Naive B cell (primary cell): ENCODE measurements around the gene PBX1. TPM values are rescaled to one million over a fixed set of nuclear protein-coding genes. Genes with fewer than 3 reads are reported as not detected.

Experiments
- ATAC-seq, 2 donors: fragments of 150-1000 bp; cut with Tn5 transposase; 2 replicates each; pipeline ENCODE4 v1.10.0; 2021; ENCODE audit warnings: low read depth in 2 of 2, mild to moderate bottlenecking in 2 of 2, moderate library complexity in 2 of 2
- DNase-seq: peaks from one replicate; pipeline ENCODE4 v3.0.0; 2022
- H3K27ac Mint-ChIP-seq, 6 donors: one replicate each; pipeline ENCODE4 v1.8.0; 2020 to 2022; ENCODE audit warnings: mild to moderate bottlenecking in 6 of 6, mixed read lengths in 6 of 6, moderate library complexity in 5 of 6, inconsistent platforms in 2 of 6
- H3K27me3 Mint-ChIP-seq, 3 donors: one replicate each; pipeline ENCODE4 v1.8.0; 2021 to 2022; ENCODE audit warnings: mixed read lengths in 3 of 3, mild to moderate bottlenecking in 1 of 3
- H3K36me3 Mint-ChIP-seq, 2 donors: one replicate each; pipeline ENCODE4 v1.8.0; 2020 to 2022; ENCODE audit warnings: mixed read lengths in 2 of 2, inconsistent platforms in 1 of 2, mild to moderate bottlenecking in 1 of 2
- H3K4me1 Mint-ChIP-seq, 3 donors: one replicate each; pipeline ENCODE4 v1.8.0; 2020 to 2022; ENCODE audit warnings: mixed read lengths in 3 of 3, inconsistent platforms in 1 of 3, mild to moderate bottlenecking in 1 of 3, moderate library complexity in 1 of 3
- H3K4me3 Mint-ChIP-seq, 8 donors: one replicate each; pipeline ENCODE4 v1.8.0; 2020 to 2022; ENCODE audit warnings: mild to moderate bottlenecking in 8 of 8, mixed read lengths in 8 of 8, moderate library complexity in 8 of 8, inconsistent platforms in 2 of 8
- H3K9me3 Mint-ChIP-seq, 7 donors: one replicate each; pipeline ENCODE4 v1.8.0; 2020 to 2022; ENCODE audit warnings: mixed read lengths in 7 of 7, mild to moderate bottlenecking in 5 of 7, inconsistent platforms in 2 of 7, moderate library complexity in 1 of 7
- polyA plus RNA-seq, 6 donors: library from polyadenylated mRNA; unstranded; fragments of 300-500 nt; fragmentation: Illumina TruSeq; gene quantifications; one replicate each; pipeline ENCODE4 v1.2.3, GENCODE V29; 2021; ENCODE audit warnings: low read depth in 6 of 6

Gene PBX1
- polyA plus RNA-seq, 6 donors from 2014 or later = 0.04 to 0.70 (median 0.33) TPM; not detected in 1

DNA sequence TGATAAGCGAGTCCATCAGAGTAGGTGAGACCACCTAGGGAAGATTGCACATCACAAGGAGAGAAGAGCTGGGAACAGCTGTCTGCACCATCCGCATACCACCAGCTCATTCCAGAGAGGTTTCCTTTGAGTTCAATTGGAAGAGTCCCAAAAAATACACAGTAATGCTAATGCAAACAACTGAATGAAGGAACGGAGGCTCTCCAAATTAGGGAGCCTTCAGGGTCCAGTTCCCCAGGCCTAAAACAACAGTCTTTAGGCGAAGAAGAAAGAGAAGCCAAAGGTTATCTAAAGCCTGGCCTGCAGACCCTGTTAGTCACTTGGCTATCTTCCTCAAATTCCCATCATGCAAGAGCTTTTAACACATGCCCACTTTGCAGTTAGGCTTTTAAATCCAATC, 246.4 kb downstream of the PBX1 start:
- Mint-ChIP-seq H3K4me3 (no peak overlapping the region), H3K4me1 (no peaks in the 10 kb centered on the region), H3K27ac (no peak overlapping the region), H3K36me3 (no peaks in the 10 kb centered on the region), H3K9me3 (peaks cover 0 to 4% (median 0%) of the 10 kb centered on the region in 7 donors), H3K27me3 (peaks cover 8 to 28% (median 15%) of the 10 kb centered on the region in 3 donors)
- no peak for DNase-seq
- ATAC-seq = no peak

DNA sequence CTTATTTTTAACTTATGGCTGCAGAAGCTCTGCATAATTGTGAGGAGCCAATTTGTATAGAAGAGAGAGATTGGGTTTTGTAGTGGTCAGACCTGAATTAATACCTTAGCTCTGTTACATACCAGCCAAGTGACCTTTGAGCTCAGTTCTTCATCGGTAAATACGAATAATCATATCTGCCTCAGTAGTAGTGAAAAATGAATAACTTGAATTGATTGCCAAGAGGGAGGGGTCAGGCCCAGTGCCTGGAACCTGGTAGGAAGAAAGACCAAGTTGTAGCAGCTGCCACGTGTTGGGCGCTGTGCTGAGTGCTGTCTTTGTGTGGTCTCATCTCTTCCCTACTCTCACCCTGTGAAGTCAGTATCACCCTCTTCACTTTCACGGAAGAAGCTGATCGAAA, 247.5 kb downstream of the PBX1 start:
- no peaks in the 10 kb centered on the region for H3K36me3 Mint-ChIP-seq
- peaks cover 8 to 21% (median 20%) of the 10 kb centered on the region in 3 donors for H3K27me3 Mint-ChIP-seq
- no peaks in the 10 kb centered on the region for H3K4me1 Mint-ChIP-seq
- no peak overlapping the region for H3K4me3 Mint-ChIP-seq
- H3K27ac Mint-ChIP-seq = no peak overlapping the region
- ATAC-seq (no peak), DNase-seq (no peak)
- peaks cover 0 to 4% (median 0%) of the 10 kb centered on the region in 7 donors for H3K9me3 Mint-ChIP-seq

DNA sequence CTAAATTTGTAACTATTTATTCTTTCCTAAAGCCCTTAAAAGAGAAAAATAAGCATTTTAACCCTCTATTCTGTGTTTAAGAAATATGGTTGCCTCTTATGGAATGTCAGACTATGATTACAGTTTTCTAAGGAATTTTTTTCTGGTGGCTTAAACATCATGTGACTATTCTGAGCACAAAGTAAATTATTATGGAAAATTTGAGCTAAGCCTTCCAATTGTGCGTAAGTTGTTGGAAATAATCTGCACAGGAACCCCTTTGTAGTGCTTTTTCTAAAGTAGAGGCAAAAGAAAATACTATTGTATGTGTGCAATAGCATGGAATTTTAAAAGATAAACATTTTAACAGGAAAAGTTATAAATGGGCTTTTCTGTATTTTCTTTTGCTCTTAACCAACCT, 254.8 kb downstream of the PBX1 start:
- Mint-ChIP-seq H3K4me1 (no peaks in the 10 kb centered on the region), H3K9me3 (peaks cover 0 to 3% (median 0%) of the 10 kb centered on the region in 7 donors)

GRCh38 chr1:164821648-164822047, 262.7 kb downstream of the PBX1 start:
- peaks cover 0 to 8% (median 2%) of the 10 kb centered on the region in 7 donors for H3K9me3 Mint-ChIP-seq
- peaks cover 0 to 4% (median 4%) of the 10 kb centered on the region in 3 donors for H3K27me3 Mint-ChIP-seq
- ATAC-seq (no peak), DNase-seq (no peak)
- no peak overlapping the region for H3K27ac Mint-ChIP-seq
- H3K4me3 Mint-ChIP-seq = no peak overlapping the region
- H3K4me1 Mint-ChIP-seq = no peaks in the 10 kb centered on the region
- no peaks in the 10 kb centered on the region for H3K36me3 Mint-ChIP-seq

More for the DNA sequence above, 254.8 kb downstream of the PBX1 start:
- H3K27ac Mint-ChIP-seq = no peak overlapping the region
- H3K36me3 Mint-ChIP-seq = no peaks in the 10 kb centered on the region
- H3K27me3 Mint-ChIP-seq = peaks cover 4 to 19% (median 16%) of the 10 kb centered on the region in 3 donors
- H3K4me3 Mint-ChIP-seq = no peak overlapping the region
- DNase-seq = no peak
- no peak for ATAC-seq

DNA sequence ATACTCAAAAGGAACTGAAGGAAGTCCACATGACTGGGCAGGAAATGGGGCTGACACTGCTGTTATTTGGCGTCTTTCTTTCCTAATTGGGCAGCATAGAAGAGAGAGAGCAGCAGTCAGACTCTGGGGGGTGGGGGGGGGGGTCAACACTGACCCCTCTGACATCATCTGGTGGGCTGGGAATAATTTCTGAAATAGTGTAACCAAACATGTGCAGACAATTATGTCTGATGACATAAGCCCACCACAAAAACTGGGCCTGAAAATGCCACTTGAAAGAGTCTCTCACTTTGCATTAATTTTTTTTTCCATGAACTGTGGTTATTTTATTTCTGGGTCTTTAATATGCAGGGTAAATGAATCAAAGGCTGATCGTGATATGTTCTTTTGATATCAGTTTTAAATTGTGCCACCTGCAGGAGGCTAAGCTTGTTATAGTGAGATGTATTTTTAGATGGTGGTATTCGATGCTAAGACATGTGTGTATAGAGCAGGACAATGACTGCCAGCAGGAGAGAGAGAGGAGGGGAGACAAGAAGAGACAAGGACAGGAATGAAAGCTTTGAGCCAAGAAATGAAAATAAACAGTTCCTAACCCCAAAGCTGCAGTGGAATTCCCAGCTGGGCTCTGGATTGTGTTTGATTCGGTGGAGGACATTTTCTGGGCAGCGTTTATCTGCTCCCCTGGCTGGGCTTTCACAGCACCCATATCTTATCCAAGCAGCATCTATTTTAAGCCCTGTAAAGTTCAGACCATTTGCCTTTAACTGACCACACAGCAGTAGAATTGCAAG, 264.7 kb downstream of the PBX1 start:
- ATAC-seq (no peak), DNase-seq (no peak)
- Mint-ChIP-seq H3K4me3 (no peak overlapping the region), H3K9me3 (peaks cover 0 to 7% (median 2%) of the 10 kb centered on the region in 7 donors), H3K27me3 (no peaks in the 10 kb centered on the region), H3K4me1 (no peaks in the 10 kb centered on the region), H3K36me3 (no peaks in the 10 kb centered on the region), H3K27ac (no peak overlapping the region)

DNA sequence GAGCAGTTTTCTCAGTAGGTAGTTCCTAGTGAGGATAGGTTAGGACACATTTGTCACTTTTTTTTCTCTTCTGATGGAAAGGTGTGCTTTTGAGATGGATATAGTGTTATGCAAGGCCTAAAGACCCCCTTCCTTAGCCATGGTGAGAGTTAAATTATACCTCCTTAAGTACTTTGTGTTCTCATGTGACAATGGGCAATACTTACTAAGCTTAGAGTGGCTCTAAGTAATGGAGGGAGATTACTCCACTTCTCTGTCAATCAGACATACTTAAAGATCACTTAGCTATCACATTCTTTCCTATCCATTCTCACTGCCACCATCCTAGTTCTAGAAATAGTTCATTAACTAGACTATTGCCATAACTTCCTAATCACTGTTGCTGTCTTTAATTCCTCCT, 265.6 kb downstream of the PBX1 start:
- Mint-ChIP-seq H3K27me3 (no peaks in the 10 kb centered on the region), H3K9me3 (peaks cover 0 to 7% (median 2%) of the 10 kb centered on the region in 7 donors), H3K27ac (no peak overlapping the region), H3K4me3 (no peak overlapping the region), H3K36me3 (no peaks in the 10 kb centered on the region), H3K4me1 (no peaks in the 10 kb centered on the region)
- ATAC-seq (no peak), DNase-seq (no peak)

DNA sequence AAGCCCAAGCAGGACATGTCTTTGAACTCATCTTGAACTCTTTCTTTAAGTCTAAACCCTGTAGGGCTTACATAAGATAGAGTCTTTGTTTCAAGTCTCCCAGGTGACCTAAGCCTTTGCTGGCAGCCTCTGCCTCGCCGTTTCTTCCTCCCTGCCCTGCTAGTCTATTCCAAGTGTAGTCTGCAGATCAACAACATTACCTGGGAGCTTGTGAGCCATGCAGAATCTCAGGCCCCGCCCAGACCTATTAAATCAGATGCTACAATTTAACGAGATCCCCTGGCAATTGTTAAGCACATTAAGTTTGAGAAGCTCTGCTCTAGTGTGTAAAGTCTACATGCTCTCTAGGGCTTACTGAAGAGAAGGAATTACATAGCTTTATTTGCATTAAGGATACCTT, 271.6 kb downstream of the PBX1 start:
- no peak for ATAC-seq
- no peak overlapping the region for H3K27ac Mint-ChIP-seq
- peaks cover 0 to 1% (median 0%) of the 10 kb centered on the region in 7 donors for H3K9me3 Mint-ChIP-seq
- H3K4me3 Mint-ChIP-seq = no peak overlapping the region
- no peaks in the 10 kb centered on the region for H3K36me3 Mint-ChIP-seq
- no peak for DNase-seq
- H3K4me1 Mint-ChIP-seq = no peaks in the 10 kb centered on the region
- peaks cover 0 to 8% (median 3%) of the 10 kb centered on the region in 3 donors for H3K27me3 Mint-ChIP-seq

DNA sequence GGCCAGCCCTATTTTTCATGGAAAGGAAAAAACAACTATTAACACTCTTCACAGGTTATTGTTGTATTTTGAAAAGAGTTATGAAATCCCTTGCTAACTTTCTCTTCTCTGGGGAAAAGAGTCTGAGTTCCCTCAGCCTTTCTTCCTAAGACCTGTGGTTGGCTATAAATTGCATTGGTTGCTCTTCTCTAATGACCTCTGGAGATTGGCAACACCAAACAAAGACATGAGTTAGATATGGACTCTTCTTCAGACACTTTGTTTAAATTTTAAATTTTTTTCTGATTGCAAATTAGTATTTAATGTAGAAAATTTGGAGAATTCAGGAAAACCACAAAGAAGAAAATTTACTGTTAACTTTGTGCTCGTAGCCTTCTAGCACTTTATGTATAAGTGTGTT, 275.7 kb downstream of the PBX1 start:
- no peak for DNase-seq
- Mint-ChIP-seq H3K4me1 (no peaks in the 10 kb centered on the region), H3K9me3 (peaks cover 0 to 2% (median 0%) of the 10 kb centered on the region in 7 donors), H3K4me3 (no peak overlapping the region), H3K27ac (no peak overlapping the region), H3K27me3 (peaks cover 3 to 8% (median 6%) of the 10 kb centered on the region in 3 donors), H3K36me3 (no peaks in the 10 kb centered on the region)
- ATAC-seq = no peak

- no peaks in the 10 kb centered on the region for H3K4me1 Mint-ChIP-seq
- H3K9me3 Mint-ChIP-seq = peaks cover 0 to 2% (median 0%) of the 10 kb centered on the region in 7 donors
- H3K36me3 Mint-ChIP-seq = no peaks in the 10 kb centered on the region
- H3K4me3 Mint-ChIP-seq = no peak overlapping the region
- DNase-seq = no peak
- peak overlapping the region in 1 of 6 donors; percentile 0 for H3K27ac Mint-ChIP-seq
- H3K27me3 Mint-ChIP-seq = peaks cover 3 to 7% (median 7%) of the 10 kb centered on the region in 3 donors
- ATAC-seq = no peak
Measured at GRCh38 chr1:164836614-164837018, 277.6 kb downstream of the PBX1 start.

- Mint-ChIP-seq H3K4me3 (no peak overlapping the region), H3K9me3 (peaks cover 0 to 2% (median 0%) of the 10 kb centered on the region in 7 donors), H3K27me3 (peaks cover 0 to 7% (median 0%) of the 10 kb centered on the region in 3 donors), H3K27ac (no peak overlapping the region), H3K36me3 (no peaks in the 10 kb centered on the region), H3K4me1 (no peaks in the 10 kb centered on the region)
- ATAC-seq = no peak
- DNase-seq = no peak
Measured at GRCh38 chr1:164838786-164839185, 279.8 kb downstream of the PBX1 start.

DNA sequence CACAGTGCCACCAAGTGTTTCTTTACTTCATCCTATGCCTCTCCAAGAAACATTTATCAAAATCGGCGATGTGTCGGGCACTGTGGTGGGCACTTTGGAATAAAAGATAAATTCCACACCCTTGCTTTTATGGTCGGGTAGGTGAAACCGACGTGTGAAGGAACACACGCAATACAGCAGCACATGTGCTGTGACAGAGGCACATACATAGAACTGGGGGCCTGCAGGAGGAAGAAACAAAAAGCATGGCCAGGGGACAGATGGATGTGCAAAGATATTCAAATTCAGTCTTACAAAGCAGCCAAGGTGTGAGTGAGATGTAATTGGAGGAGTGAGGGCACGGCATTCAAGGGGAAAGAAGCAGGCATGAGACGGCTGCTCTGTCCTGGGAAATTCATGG, 282.0 kb downstream of the PBX1 start:
- H3K27ac Mint-ChIP-seq = no peak overlapping the region
- no peak for ATAC-seq
- no peak overlapping the region for H3K4me3 Mint-ChIP-seq
- peaks cover 0 to 2% (median 0%) of the 10 kb centered on the region in 7 donors for H3K9me3 Mint-ChIP-seq
- H3K4me1 Mint-ChIP-seq = no peaks in the 10 kb centered on the region
- no peaks in the 10 kb centered on the region for H3K36me3 Mint-ChIP-seq
- no peak for DNase-seq
- H3K27me3 Mint-ChIP-seq = peaks cover 0 to 7% (median 0%) of the 10 kb centered on the region in 3 donors

- peaks cover 0 to 7% (median 0%) of the 10 kb centered on the region in 3 donors for H3K27me3 Mint-ChIP-seq
- no peaks in the 10 kb centered on the region for H3K36me3 Mint-ChIP-seq
- H3K4me3 Mint-ChIP-seq = peak overlapping the region in 1 of 8 donors; percentile 34
- no peaks in the 10 kb centered on the region for H3K4me1 Mint-ChIP-seq
- no peak overlapping the region for H3K27ac Mint-ChIP-seq
- DNase-seq = no peak
- H3K9me3 Mint-ChIP-seq = peaks cover 0 to 3% (median 0%) of the 10 kb centered on the region in 7 donors
- no peak for ATAC-seq
Measured at GRCh38 chr1:164841702-164842465, 282.9 kb downstream of the PBX1 start.

DNA sequence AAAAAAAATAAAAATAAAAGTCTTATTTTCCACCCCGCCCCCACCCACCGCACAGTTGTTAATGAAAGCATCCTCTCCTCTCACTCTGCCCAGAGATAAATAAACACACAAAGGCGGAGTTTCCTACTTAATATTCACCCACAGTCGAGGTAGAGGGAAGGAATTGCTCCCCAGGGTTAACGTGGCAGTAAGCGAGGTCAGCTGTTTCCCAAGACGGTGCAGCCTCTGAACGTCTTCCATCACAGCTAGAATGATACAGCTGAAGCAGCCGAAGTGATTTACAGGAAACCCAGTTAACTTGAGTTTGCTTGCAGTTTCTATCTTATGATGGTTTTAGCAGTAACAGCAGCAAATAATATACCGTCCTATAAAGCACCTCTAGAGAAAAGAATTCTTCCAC, 283.9 kb downstream of the PBX1 start:
- Mint-ChIP-seq H3K36me3 (no peaks in the 10 kb centered on the region), H3K27ac (no peak overlapping the region), H3K9me3 (peaks cover 0 to 3% (median 0%) of the 10 kb centered on the region in 7 donors), H3K4me1 (no peaks in the 10 kb centered on the region), H3K27me3 (peaks cover 0 to 7% (median 0%) of the 10 kb centered on the region in 3 donors), H3K4me3 (no peak overlapping the region)
- ATAC-seq = no peak
- no peak for DNase-seq
